HCT116 (cell line): Measurements from ENCODE around the gene RAB4B. TPM values are rescaled to one million over a fixed set of nuclear protein-coding genes. Genes with fewer than 3 reads are reported as not detected.

Experiments used
- ATAC-seq: fragments of 200-7000 bp; cut with Tn5 transposase; 2 replicates; pipeline ENCODE4 v1.9.1; 2020; ENCODE audit warnings: mild to moderate bottlenecking, moderate library complexity
- BruUV-seq: library from RNA; stranded (reverse); fragments of 400-500 nt; replicated peaks from 2 replicates; lab custom pipeline; 2021; lab: Mats Ljungman, UMichigan
- CTCF ChIA-PET: fragments of 300-600 bp; sonication (Branson Sonifier 250); formaldehyde crosslinking; loops from one replicate; lab custom pipeline; 2021; ENCODE audit warnings: antibody characterized with exemption; lab: Charles Lee
- POLR2A ChIA-PET: fragments of 300-600, 350-600 bp; sonication (Branson Sonifier 250); formaldehyde crosslinking; loops from one replicate; lab custom pipeline; 2021; ENCODE audit warnings: antibody characterized with exemption; lab: Charles Lee
- RAD21 ChIA-PET, 2 experiments: fragments of 300-600 bp; sonication (Branson Sonifier 250); formaldehyde crosslinking; loops; one replicate each; lab custom pipeline; 2023; ENCODE audit warnings: low total read pairs in 2 of 2; ENCODE audit not compliant: uncharacterized antibody in 2 of 2, unreplicated experiment in 2 of 2, low non-redundant PET in 1 of 2; lab: Charles Lee
- DNase-seq: peaks from one replicate; pipeline ENCODE4 v3.0.0-alpha.2; 2010; ENCODE audit warnings: low read depth, low spot score
- H2AFZ ChIP-seq: fragments of 200-600 bp; shearing (Covaris generic), sonication (generic); 2 replicates; pipeline ENCODE4 v1.6.1; 2017; ENCODE audit warnings: low read depth, mixed run types, mixed read lengths, antibody characterized with exemption, low read length; ENCODE audit not compliant: poor library complexity, severe bottlenecking
- H3K27ac ChIP-seq: 2 replicates; pipeline ENCODE4 v1.5.1; 2012; ENCODE audit warnings: low read depth, low read length
- H3K27me3 ChIP-seq: fragments of 200-600 bp; sonication (generic); 2 replicates; pipeline ENCODE4 v1.6.1; 2016; ENCODE audit warnings: mixed run types, low read length, mixed read lengths; ENCODE audit not compliant: insufficient read depth
- H3K36me3 ChIP-seq, 2 experiments: fragments of 200-500 bp in 1 of 2; fragments of 200-600 bp in 1 of 2; sonication (Bioruptor generic) in 1 of 2; sonication (generic) in 1 of 2; 2 replicates each; pipeline versions ENCODE4 v1.5.1 to v1.6.1; 2014 to 2016; ENCODE audit warnings: low read length in 2 of 2, inconsistent platforms in 1 of 2, mixed read lengths in 1 of 2, mixed run types in 1 of 2; ENCODE audit not compliant: insufficient read depth in 2 of 2, control insufficient read depth in 1 of 2
- H3K4me1 ChIP-seq, 2 experiments: fragments of 200-600 bp in 1 of 2; sonication (generic) in 1 of 2; 2 replicates each; pipeline versions ENCODE4 v1.5.1 to v1.6.1; 2012 to 2017; ENCODE audit warnings: low read length in 2 of 2, inconsistent platforms in 1 of 2, mild to moderate bottlenecking in 1 of 2, mixed read lengths in 1 of 2, mixed run types in 1 of 2, moderate library complexity in 1 of 2; ENCODE audit not compliant: insufficient read depth in 2 of 2, control insufficient read depth in 1 of 2
- H3K4me2 ChIP-seq: fragments of 200-600 bp; sonication (generic); 2 replicates; pipeline ENCODE4 v1.6.1; 2017; ENCODE audit warnings: mixed run types, low read length, mixed read lengths
- H3K4me3 ChIP-seq, 2 experiments: fragments of 200-600 bp in 1 of 2; sonication (generic) in 1 of 2; replicated peaks in 1 of 2; 2 replicates each; pipeline ENCODE4 v1.5.1; 2011 to 2016; ENCODE audit warnings: low read length in 2 of 2, control low read depth in 1 of 2, low read depth in 1 of 2, mild to moderate bottlenecking in 1 of 2, mixed read lengths in 1 of 2, mixed run types in 1 of 2
- H3K79me2 ChIP-seq: fragments of 200-600 bp; sonication (generic); 2 replicates; pipeline ENCODE4 v1.6.1; 2017; ENCODE audit warnings: mild to moderate bottlenecking, mixed run types, low read length, moderate library complexity, mixed read lengths; ENCODE audit not compliant: insufficient read depth
- H3K9ac ChIP-seq: fragments of 200-600 bp; sonication (generic); 2 replicates; pipeline ENCODE4 v1.6.1; 2016; ENCODE audit warnings: low read length, mixed read lengths
- H3K9me2 ChIP-seq: fragments of 200-600 bp; sonication (generic), shearing (Covaris generic); 2 replicates; pipeline ENCODE4 v1.6.1; 2017; ENCODE audit warnings: mixed run types, mild to moderate bottlenecking, moderate library complexity; ENCODE audit not compliant: insufficient read depth
- H3K9me3 ChIP-seq, 2 experiments: fragments of 200-500 bp in 1 of 2; fragments of 200-600 bp in 1 of 2; sonication (Bioruptor generic) in 1 of 2; sonication (generic) in 1 of 2; 2 replicates each; pipeline ENCODE4 v1.6.1; 2014 to 2017; ENCODE audit warnings: low read length in 2 of 2, mixed read lengths in 2 of 2, inconsistent platforms in 1 of 2, low read depth in 1 of 2, mild to moderate bottlenecking in 1 of 2, mixed run types in 1 of 2, moderate library complexity in 1 of 2; ENCODE audit not compliant: control insufficient read depth in 1 of 2, insufficient read depth in 1 of 2
- H4K20me1 ChIP-seq: fragments of 200-600 bp; sonication (generic), shearing (Covaris generic); 2 replicates; pipeline ENCODE4 v1.6.1; 2017; ENCODE audit warnings: mixed run types, mild to moderate bottlenecking, moderate library complexity; ENCODE audit not compliant: insufficient read depth
- ATF3 ChIP-seq: IDR thresholded peaks from 2 replicates; pipeline ENCODE4 v1.6.1; 2012
- CBX3 ChIP-seq: IDR thresholded peaks from 2 replicates; pipeline ENCODE4 v1.6.1; 2012; ENCODE audit warnings: low read depth
- CTCF ChIP-seq, 3 experiments: fragments of 200-600 bp in 1 of 3; sonication (generic) in 1 of 3; IDR thresholded peaks in 2 of 3; conservative IDR thresholded peaks in 1 of 3; 2 replicates each; pipeline ENCODE4 v1.5.1; 2012 to 2017; ENCODE audit warnings: low read depth in 2 of 3, low read length in 2 of 3, antibody characterized with exemption in 1 of 3, borderline replicate concordance in 1 of 3, control low read depth in 1 of 3, mild to moderate bottlenecking in 1 of 3, mixed read lengths in 1 of 3, mixed run types in 1 of 3, moderate library complexity in 1 of 3; ENCODE audit not compliant: insufficient read depth in 1 of 3
- EGR1 ChIP-seq: IDR thresholded peaks from 2 replicates; pipeline ENCODE4 v1.6.1; 2012; ENCODE audit warnings: low read depth
- ELF1 ChIP-seq: IDR thresholded peaks from 2 replicates; pipeline ENCODE4 v1.6.1; 2012; ENCODE audit warnings: low read depth, borderline replicate concordance
- JUND ChIP-seq: IDR thresholded peaks from 2 replicates; pipeline ENCODE4 v1.6.1; 2012
- POLR2AphosphoS5 ChIP-seq: IDR thresholded peaks from 2 replicates; pipeline ENCODE4 v1.6.1; 2011; ENCODE audit warnings: mild to moderate bottlenecking, low read depth, low read length, moderate library complexity
- SP1 ChIP-seq: IDR thresholded peaks from 2 replicates; pipeline ENCODE4 v1.6.1; 2012; ENCODE audit warnings: low read depth
- YY1 ChIP-seq: IDR thresholded peaks from 2 replicates; pipeline ENCODE4 v1.6.1; 2011; ENCODE audit warnings: low read length, low read depth, moderate library complexity, mild to moderate bottlenecking; ENCODE audit not compliant: insufficient replicate concordance; ENCODE audit errors: extremely low read depth
- ZNF274 ChIP-seq: fragments of 200-500 bp; sonication (Bioruptor generic); IDR thresholded peaks from 2 replicates; pipeline ENCODE4 v1.6.1; 2014; ENCODE audit warnings: mild to moderate bottlenecking, low read depth, low read length, inconsistent platforms
- intact Hi-C: fragments of 100-400 bp; cut with micrococcal nuclease; formaldehyde crosslinking; loops from 2 replicates; pipeline ENCODE4 v1.10.0; 2022
- total RNA-seq: library from RNA; stranded (reverse); gene quantifications from one replicate; pipeline ENCODE4 v1.2.1, GENCODE V29; 2021; ENCODE audit not compliant: unreplicated experiment

Gene RAB4B
- total RNA-seq, 1 experiment from 2014 or later = 18.7 TPM

- TF ChIP-seq CTCF (IDR thresholded peaks at IDR 0.05 in 2 of 3, conservative IDR thresholded peaks at IDR 0.05 in 1 of 3; ENCODE audit: borderline replicate concordance in 1 of 3, insufficient read depth in 1 of 3, low read depth in 2 of 3, low read length in 2 of 3) (no peak), SP1 (no peak), JUND (no peak)
Measured at GRCh38 chr19:40737102-40737644, 40.9 kb upstream of the RAB4B start (continued).

GRCh38 chr19:40739030-40739839 lies 38.8 kb upstream of the RAB4B start:
- no TSS peak for BruUV-seq
- ATAC-seq (no peak), DNase-seq (no peak)
- TF ChIP-seq CBX3 = no peak
- no peak for TF ChIP-seq YY1
- no peak for TF ChIP-seq SP1
- no peak for TF ChIP-seq ZNF274
- TF ChIP-seq ELF1 = no peak
- no peak for TF ChIP-seq POLR2AphosphoS5
- no peak for TF ChIP-seq JUND
- no peak for TF ChIP-seq EGR1
- TF ChIP-seq ATF3 = no peak
- ChIA-PET RAD21 (no interaction called here), POLR2A (no interaction called here), CTCF (no interaction called here)
- Histone ChIP-seq H3K9me2 (no peaks in the 10 kb centered on the region), H3K9me3 (no peaks in the 10 kb centered on the region), H3K27me3 (no peaks in the 10 kb centered on the region), H3K36me3 (peaks cover 5 to 9% of the 10 kb centered on the region in 2 experiments; a peak in 3 of 4 replicates), H3K9ac (no peak overlapping the region), H3K79me2 (no peaks in the 10 kb centered on the region), H3K4me3 (no peak overlapping the region), H4K20me1 (no peaks in the 10 kb centered on the region), H3K27ac (no peak overlapping the region), H2AFZ (no peak overlapping the region), H3K4me2 (no peak overlapping the region), H3K4me1 (peaks cover 5 to 12% of the 10 kb centered on the region in 2 experiments; a peak in 3 of 4 replicates)
- intact Hi-C loops = no loop called here
